ENCODE measurements around the gene FOXN4. TPM values are rescaled to one million over a fixed set of nuclear protein-coding genes. Genes with fewer than 3 reads are reported as not detected.

Gene FOXN4
- total RNA-seq, 4 donors from 2014 or later = not detected

DNA sequence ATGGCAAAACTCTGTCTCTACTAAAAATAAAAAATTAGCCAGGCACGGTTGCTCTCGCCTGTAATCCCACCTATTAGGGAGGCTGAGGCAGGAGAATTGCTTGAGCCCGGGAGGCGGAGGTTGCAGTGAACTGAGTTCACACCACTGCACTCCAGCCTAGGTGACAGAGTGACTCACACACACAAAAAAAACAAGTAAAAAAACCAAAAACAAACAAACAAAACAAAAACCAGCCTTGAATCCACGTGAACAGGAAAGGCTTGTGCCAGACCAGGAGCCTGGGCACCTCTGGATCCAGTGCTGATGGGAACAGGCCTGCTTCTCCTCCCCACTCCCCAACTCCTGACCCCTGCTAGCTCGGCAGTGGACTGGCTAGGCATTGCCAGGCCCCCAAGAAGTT lies 3.5 kb downstream of the FOXN4 start:
- no peak for ATAC-seq
- H3K4me1 ChIP-seq = peaks cover 0 to 20% (median 13%) of the 10 kb centered on the region in 3 donors
- H3K27ac ChIP-seq = no peak overlapping the region
- H3K27me3 ChIP-seq = peaks cover 70% of the 10 kb centered on the region
- 79 to 80% methylated on average over 2 to 5 of the region's 6 CpGs for WGBS, 2 donors (ENCODE audit: low coverage in 1 of 2)
- H3K9me3 ChIP-seq = no peaks in the 10 kb centered on the region
- no peak overlapping the region for H3K4me3 ChIP-seq
- TF ChIP-seq POLR2AphosphoS5 (IDR thresholded peaks at IDR 0.05) (no peak), EP300 (IDR thresholded peaks at IDR 0.05) (no peak), POLR2A (IDR thresholded peaks at IDR 0.05) (no peak), CTCF (IDR thresholded peaks at IDR 0.05) (no peak)
- no peaks in the 10 kb centered on the region for H3K36me3 ChIP-seq

DNA sequence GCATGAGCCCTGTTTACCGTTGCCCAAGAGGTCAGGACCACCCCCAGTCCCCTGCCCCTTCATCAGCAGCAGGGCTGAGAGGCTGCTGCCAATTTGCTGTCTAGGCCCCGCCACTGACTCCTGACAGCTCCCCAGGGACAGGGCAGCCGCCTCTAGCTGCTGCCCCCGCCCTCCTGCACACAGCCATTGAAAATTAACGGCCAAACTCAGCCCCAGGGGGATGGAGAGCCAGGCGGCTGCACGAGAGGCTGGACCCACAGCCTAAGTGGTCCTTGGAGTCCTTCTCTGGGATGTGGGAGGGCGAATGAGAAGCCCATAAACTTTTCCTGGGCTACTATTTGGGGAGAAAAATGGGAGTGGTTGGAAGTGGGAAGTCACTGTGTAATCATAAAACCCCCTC lies 4.6 kb downstream of the FOXN4 start:
- no peaks in the 10 kb centered on the region for H3K36me3 ChIP-seq
- no peak for ATAC-seq
- peaks cover 61% of the 10 kb centered on the region for H3K27me3 ChIP-seq
- no peak for TF ChIP-seq POLR2AphosphoS5 (IDR thresholded peaks at IDR 0.05)
- no peak for TF ChIP-seq POLR2A (IDR thresholded peaks at IDR 0.05)
- TF ChIP-seq EP300 (IDR thresholded peaks at IDR 0.05) = no peak
- no peak for TF ChIP-seq CTCF (IDR thresholded peaks at IDR 0.05)
- no peak overlapping the region for H3K27ac ChIP-seq
- H3K4me1 ChIP-seq = peaks cover 0 to 10% (median 9%) of the 10 kb centered on the region in 3 donors
- no peak overlapping the region for H3K4me3 ChIP-seq
- H3K9me3 ChIP-seq = no peaks in the 10 kb centered on the region
- 0 to 45% methylated on average over 1 to 2 of the region's 8 CpGs for WGBS, 2 donors (ENCODE audit: low coverage in 1 of 2)

DNA sequence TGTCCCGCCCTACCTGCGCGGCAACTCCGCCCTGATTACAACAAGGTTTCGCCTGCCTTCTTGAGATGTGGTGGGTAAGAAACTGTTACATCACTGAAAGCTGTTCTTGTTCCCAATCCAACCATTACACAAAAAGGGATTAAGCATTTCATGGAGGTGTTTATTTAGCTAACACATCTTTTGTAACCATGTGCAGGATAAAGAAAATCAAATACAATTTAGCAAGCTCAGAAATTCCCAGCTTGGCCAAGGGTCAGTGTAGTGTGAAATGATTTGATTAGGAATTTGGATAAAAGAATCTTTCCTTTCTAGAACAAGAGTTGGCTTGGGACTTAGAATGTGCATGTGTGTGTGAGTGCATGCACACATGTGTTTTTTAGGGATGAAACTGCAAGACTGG lies 6.3 kb downstream of the FOXN4 start:
- Histone ChIP-seq H3K36me3 (no peaks in the 10 kb centered on the region), H3K9me3 (no peaks in the 10 kb centered on the region), H3K27ac (no peak overlapping the region), H3K27me3 (peaks cover 43% of the 10 kb centered on the region), H3K4me1 (no peaks in the 10 kb centered on the region), H3K4me3 (no peak overlapping the region)
- TF ChIP-seq EP300 (IDR thresholded peaks at IDR 0.05) (no peak), POLR2AphosphoS5 (IDR thresholded peaks at IDR 0.05) (no peak), POLR2A (IDR thresholded peaks at IDR 0.05) (no peak), CTCF (IDR thresholded peaks at IDR 0.05) (no peak)
- 83 to 84% methylated on average over 5 of the region's 5 CpGs for WGBS, 2 donors (ENCODE audit: low coverage in 1 of 2)
- no peak for ATAC-seq

DNA sequence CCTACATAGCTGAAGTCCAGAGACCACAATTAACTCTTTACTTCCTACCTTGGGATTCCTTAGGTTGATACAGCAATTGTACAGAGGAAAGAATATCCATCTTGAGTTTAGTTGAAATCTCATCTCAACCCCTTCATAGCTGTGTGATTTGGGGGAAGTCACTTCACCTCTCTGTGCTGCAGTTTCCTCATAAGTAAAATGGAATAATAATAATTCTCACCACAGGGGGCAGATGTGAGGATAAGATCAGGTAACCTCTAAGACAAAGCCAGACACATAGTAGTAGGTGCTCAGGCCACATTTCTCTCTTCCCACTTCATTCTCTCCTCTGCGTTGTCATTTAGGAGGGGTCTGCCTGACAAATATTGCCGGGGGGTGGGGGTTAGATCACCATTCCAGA lies 6.7 kb downstream of the FOXN4 start:
- WGBS, 2 donors (ENCODE audit: low coverage in 1 of 2) = 70 to 75% methylated on average over 2 of the region's 2 CpGs
- TF ChIP-seq CTCF (IDR thresholded peaks at IDR 0.05) (no peak), POLR2AphosphoS5 (IDR thresholded peaks at IDR 0.05) (no peak), POLR2A (IDR thresholded peaks at IDR 0.05) (no peak), EP300 (IDR thresholded peaks at IDR 0.05) (no peak)

GRCh38 chr12:109301643-109302168 lies 7.4 kb downstream of the FOXN4 start:
- no peak for ATAC-seq
- Histone ChIP-seq H3K4me3 (no peak overlapping the region), H3K27me3 (peaks cover 33% of the 10 kb centered on the region), H3K4me1 (no peaks in the 10 kb centered on the region), H3K27ac (no peak overlapping the region), H3K36me3 (no peaks in the 10 kb centered on the region), H3K9me3 (no peaks in the 10 kb centered on the region)
- WGBS, 2 donors (ENCODE audit: low coverage in 1 of 2) = 73 to 90% methylated on average over 3 of the region's 3 CpGs
- TF ChIP-seq CTCF (IDR thresholded peaks at IDR 0.05) (no peak), POLR2AphosphoS5 (IDR thresholded peaks at IDR 0.05) (no peak), EP300 (IDR thresholded peaks at IDR 0.05) (no peak), POLR2A (IDR thresholded peaks at IDR 0.05) (no peak)

More for the DNA sequence above, 6.7 kb downstream of the FOXN4 start:
- Histone ChIP-seq H3K9me3 (no peaks in the 10 kb centered on the region), H3K4me1 (no peaks in the 10 kb centered on the region), H3K27me3 (peaks cover 39% of the 10 kb centered on the region), H3K27ac (no peak overlapping the region), H3K36me3 (no peaks in the 10 kb centered on the region), H3K4me3 (no peak overlapping the region)
- no peak for ATAC-seq
